GM19395 (cell line): ENCODE results near the gene PNPLA6.
A peak's percentile ranks its signal among the peaks of the same experiment; 100 is the strongest.

ENCODE experiments used
- ATAC-seq: cut with Tn5 transposase; IDR thresholded peaks from one replicate; pipeline ENCODE4 v1.9.1; 2021; ENCODE audit warnings: mild to moderate bottlenecking, moderate library complexity; ENCODE audit not compliant: unreplicated experiment

The PNPLA6 gene

GRCh38 chr19:7535047-7535997, at the start of gene PNPLA6:
Gene PNPLA6 (plus strand): TSS chr19:7535717. CDS start chr19:7535789, 72 bp downstream.
- peak; percentile 66 for ATAC-seq

- ATAC-seq, result no peak
These were observed 48.6 kb upstream of the PNPLA6 start for GRCh38 chr19:7486923-7487322.

- no peak for ATAC-seq
These were observed 46.7 kb upstream of the PNPLA6 start, which contains the start of gene PEX11G for GRCh38 chr19:7488736-7489353. Gene PEX11G (minus strand): TSS chr19:7489035. CDS start chr19:7489010, 25 bp downstream.

- ATAC-seq, result no peak
These were observed 45.9 kb upstream of the PNPLA6 start for GRCh38 chr19:7489609-7490044.

- ATAC-seq, result no peak
These were observed 43.4 kb upstream of the PNPLA6 start for GRCh38 chr19:7492142-7492541.

GRCh38 chr19:7492558-7492957, 43.0 kb upstream of the PNPLA6 start:
- ATAC-seq, result no peak

- no peak for ATAC-seq
These were observed 41.0 kb upstream of the PNPLA6 start for GRCh38 chr19:7494416-7495098.

- no peak for ATAC-seq
These were observed 38.2 kb upstream of the PNPLA6 start for GRCh38 chr19:7497292-7497691.

- no peak for ATAC-seq
These were observed 34.6 kb upstream of the PNPLA6 start for GRCh38 chr19:7500811-7501450.

- ATAC-seq, result no peak
These were observed 33.0 kb upstream of the PNPLA6 start for GRCh38 chr19:7502552-7502951.

GRCh38 chr19:7504684-7505083, 30.8 kb upstream of the PNPLA6 start:
- no peak for ATAC-seq

- ATAC-seq, result no peak
These were observed 30.2 kb upstream of the PNPLA6 start for GRCh38 chr19:7505288-7505681.

- no peak for ATAC-seq
These were observed 29.7 kb upstream of the PNPLA6 start for GRCh38 chr19:7505682-7506384.

GRCh38 chr19:7506385-7507328, 28.9 kb upstream of the PNPLA6 start:
- ATAC-seq, result no peak

- ATAC-seq, result no peak
These were observed 27.6 kb upstream of the PNPLA6 start for GRCh38 chr19:7507884-7508283.

- ATAC-seq, result no peak
These were observed 25.9 kb upstream of the PNPLA6 start for GRCh38 chr19:7509625-7510024.

GRCh38 chr19:7512400-7512851, 23.1 kb upstream of the PNPLA6 start:
- ATAC-seq, result no peak

- no peak for ATAC-seq
These were observed 21.5 kb upstream of the PNPLA6 start for GRCh38 chr19:7513809-7514642.
